Trophoblast cell (in vitro differentiated cells and primary cell): ENCODE measurements around the gene HES1.

Experiments
- DNase-seq, 2 donors: peaks; one replicate each; pipeline ENCODE4 v3.0.0-alpha.2; 2016
- H2AFZ ChIP-seq: 2 replicates; pipeline ENCODE4 v1.6.1; 2013; ENCODE audit warnings: low read length, moderate library complexity, mild to moderate bottlenecking; ENCODE audit not compliant: insufficient read depth, poor library complexity
- H2AK5ac ChIP-seq: 2 replicates; pipeline ENCODE4 v1.6.1; 2013; ENCODE audit warnings: mild to moderate bottlenecking, low read length
- H2BK120ac ChIP-seq: 2 replicates; pipeline ENCODE4 v1.6.1; 2013; ENCODE audit warnings: low read length, mild to moderate bottlenecking, moderate library complexity; ENCODE audit not compliant: insufficient read depth, poor library complexity
- H2BK12ac ChIP-seq: 2 replicates; pipeline ENCODE4 v1.6.1; 2013; ENCODE audit warnings: mild to moderate bottlenecking, low read length, moderate library complexity
- H2BK5ac ChIP-seq: 2 replicates; pipeline ENCODE4 v1.6.1; 2013; ENCODE audit warnings: low read length, low read depth, moderate library complexity, mild to moderate bottlenecking; ENCODE audit not compliant: poor library complexity
- H3K14ac ChIP-seq: 2 replicates; pipeline ENCODE4 v1.6.1; 2013; ENCODE audit warnings: mild to moderate bottlenecking, low read length
- H3K18ac ChIP-seq: 2 replicates; pipeline ENCODE4 v1.6.1; 2013; ENCODE audit warnings: mild to moderate bottlenecking, low read length
- H3K23ac ChIP-seq: 2 replicates; pipeline ENCODE4 v1.6.1; 2013; ENCODE audit warnings: low read length
- H3K27ac ChIP-seq: 2 replicates; pipeline ENCODE4 v1.5.1; 2013; ENCODE audit warnings: low read depth, mild to moderate bottlenecking, inconsistent platforms, low read length, moderate library complexity
- H3K27me3 ChIP-seq: 2 replicates; pipeline ENCODE4 v1.6.1; 2013; ENCODE audit warnings: inconsistent platforms, mild to moderate bottlenecking, low read length, moderate library complexity; ENCODE audit not compliant: insufficient read depth
- H3K36me3 ChIP-seq, 2 experiments: 1 replicate in 1 of 2; 2 replicates in 1 of 2; pipeline ENCODE4 v1.6.1; 2013; ENCODE audit warnings: low read length in 2 of 2, mild to moderate bottlenecking in 2 of 2, moderate library complexity in 1 of 2; ENCODE audit not compliant: insufficient read depth in 2 of 2, control insufficient read depth in 1 of 2
- H3K4ac ChIP-seq: 2 replicates; pipeline ENCODE4 v1.6.1; 2013; ENCODE audit warnings: low read depth, mild to moderate bottlenecking, low read length, moderate library complexity
- H3K4me1 ChIP-seq, 2 experiments: 1 replicate in 1 of 2; 2 replicates in 1 of 2; pipeline ENCODE4 v1.6.1; 2013; ENCODE audit warnings: low read length in 2 of 2, mild to moderate bottlenecking in 2 of 2, moderate library complexity in 1 of 2; ENCODE audit not compliant: insufficient read depth in 2 of 2, control insufficient read depth in 1 of 2
- H3K4me2 ChIP-seq: 2 replicates; pipeline ENCODE4 v1.6.1; 2013; ENCODE audit warnings: inconsistent platforms, mild to moderate bottlenecking, low read length, moderate library complexity
- H3K4me3 ChIP-seq: 2 replicates; pipeline ENCODE4 v1.5.1; 2013; ENCODE audit warnings: mild to moderate bottlenecking, low read depth, low read length, inconsistent platforms
- H3K79me1 ChIP-seq: one replicate; pipeline ENCODE4 v1.6.1; 2013; ENCODE audit warnings: low read length
- H3K79me2 ChIP-seq: 2 replicates; pipeline ENCODE4 v1.6.1; 2013; ENCODE audit warnings: low read length, mild to moderate bottlenecking; ENCODE audit not compliant: control insufficient read depth, insufficient read depth, poor library complexity
- H3K9ac ChIP-seq: 2 replicates; pipeline ENCODE4 v1.6.1; 2013; ENCODE audit warnings: mild to moderate bottlenecking, low read length
- H3K9me3 ChIP-seq: 2 replicates; pipeline ENCODE4 v1.6.1; 2013; ENCODE audit warnings: low read depth, mild to moderate bottlenecking, control low read depth, inconsistent platforms, low read length; ENCODE audit not compliant: insufficient read depth
- H4K12ac ChIP-seq: 2 replicates; pipeline ENCODE4 v1.6.1; 2013; ENCODE audit warnings: low read depth, mild to moderate bottlenecking, low read length, moderate library complexity
- H4K8ac ChIP-seq: 2 replicates; pipeline ENCODE4 v1.6.1; 2013; ENCODE audit warnings: low read depth, mild to moderate bottlenecking, low read length, moderate library complexity
- H4K91ac ChIP-seq: one replicate; pipeline ENCODE4 v1.6.1; 2013; ENCODE audit warnings: low read depth, mild to moderate bottlenecking, low read length, moderate library complexity
- WGBS: extraction: QIAGEN DNeasy Blood & Tissue Kit; methylation state at CpG from one replicate; pipeline ENCODE4 v1.1.7; 2013; ENCODE audit warnings: missing lambda C conversion rate; ENCODE audit not compliant: insufficient read length, insufficient coverage; ENCODE audit errors: extremely low coverage; 5-methylcytosine and 5-hydroxymethylcytosine counted together

Gene HES1

DNA sequence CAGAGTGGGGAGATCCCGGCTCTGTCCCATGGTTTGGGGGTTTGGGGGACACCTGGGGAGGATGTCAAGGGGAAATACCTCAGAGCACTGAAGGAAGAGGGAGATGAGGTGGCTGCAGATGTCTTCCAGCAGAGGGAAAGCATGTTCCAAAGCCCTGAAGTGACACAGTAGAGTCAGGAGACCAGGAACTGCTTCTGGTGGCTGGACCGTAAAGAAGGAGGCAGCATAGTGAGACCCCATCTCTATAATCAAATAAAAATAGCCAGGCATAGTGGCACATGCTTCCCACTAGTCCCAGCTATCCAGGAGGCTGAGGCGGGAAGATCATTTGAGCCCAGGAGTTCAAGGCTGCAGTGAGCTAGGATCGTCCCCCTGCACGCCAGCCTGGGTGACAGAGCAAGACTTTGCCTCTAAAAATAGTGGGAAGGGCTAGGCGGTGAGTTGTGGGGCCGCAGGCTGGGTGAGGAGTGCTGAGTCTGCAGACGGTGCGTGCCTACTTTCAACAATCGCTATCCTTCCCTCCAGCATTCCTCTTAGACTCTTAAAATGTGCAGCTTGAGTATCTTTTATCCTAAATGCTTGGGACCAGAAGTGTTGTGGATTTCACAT is 26.2 kb downstream of the HES1 start:
- no peaks in the 10 kb centered on the region for H3K79me2 ChIP-seq
- H2BK5ac ChIP-seq: no peak overlapping the region
- H3K9ac ChIP-seq: no peak overlapping the region
- no CpG with 5 or more reads among the region's 10 CpGs for WGBS
- H2AFZ ChIP-seq: no peak overlapping the region
- H3K4me1 ChIP-seq: peaks cover 0 to 2% of the 10 kb centered on the region in 2 experiments
- no peaks in the 10 kb centered on the region for H3K36me3 ChIP-seq
- no peak overlapping the region for H2BK120ac ChIP-seq
- no peak for DNase-seq
- H3K23ac ChIP-seq: no peak overlapping the region
- H3K14ac ChIP-seq: no peak overlapping the region
- H3K9me3 ChIP-seq: no peaks in the 10 kb centered on the region
- H3K27me3 ChIP-seq: no peaks in the 10 kb centered on the region
- no peak overlapping the region for H2AK5ac ChIP-seq
- H3K4me3 ChIP-seq: no peak overlapping the region
- no peak overlapping the region for H3K27ac ChIP-seq
- no peak overlapping the region for H4K8ac ChIP-seq
- H2BK12ac ChIP-seq: no peak overlapping the region
- H4K12ac ChIP-seq: no peak overlapping the region
- peaks cover 3% of the 10 kb centered on the region for H3K79me1 ChIP-seq
- H3K4me2 ChIP-seq: no peak overlapping the region
- H4K91ac ChIP-seq: no peak overlapping the region
- H3K4ac ChIP-seq: no peak overlapping the region
- H3K18ac ChIP-seq: no peak overlapping the region

DNA sequence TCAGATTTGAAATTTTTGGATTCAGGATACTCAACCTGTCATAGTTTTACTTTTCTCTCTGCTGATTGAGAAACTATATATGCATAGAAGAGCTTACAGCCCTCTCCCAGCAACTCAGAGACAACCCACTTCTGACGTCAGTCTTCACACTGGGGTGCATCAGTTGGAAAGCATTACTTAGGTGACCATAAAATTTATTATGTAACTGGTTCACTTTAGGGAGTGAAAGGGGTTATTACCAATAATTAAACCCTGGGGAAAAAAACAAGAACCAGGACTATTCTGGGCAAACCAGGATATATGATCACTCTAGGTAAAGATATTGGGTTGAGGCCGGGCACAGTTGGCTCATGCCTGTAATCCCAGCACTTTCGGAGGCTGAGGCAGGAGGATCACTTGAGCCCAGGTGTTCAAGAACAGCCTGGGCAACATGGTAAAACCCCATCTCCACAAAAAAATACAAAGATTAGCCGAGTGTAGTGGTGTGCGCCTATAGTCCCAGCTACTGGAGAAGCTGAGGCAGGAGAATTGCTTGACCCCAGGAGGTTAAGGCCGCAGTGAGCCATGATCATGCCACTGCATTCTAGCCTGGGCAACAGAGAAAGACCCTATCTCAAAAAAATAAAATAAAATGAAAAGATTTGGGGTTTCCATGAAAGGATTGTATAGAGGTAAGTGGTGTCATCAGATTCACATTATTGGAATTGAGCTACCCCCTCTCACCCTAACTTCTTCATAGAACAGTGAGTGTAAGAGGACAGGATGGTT is 27.1 kb downstream of the HES1 start:
- no CpG with 5 or more reads among the region's 6 CpGs for whole genome bisulfite sequencing
- no peak for DNase-seq
- Histone ChIP-seq H3K4me2 (no peak overlapping the region), H3K23ac (no peak overlapping the region), H4K91ac (no peak overlapping the region), H2AFZ (no peak overlapping the region), H4K12ac (no peak overlapping the region), H3K4me1 (peaks cover 0 to 2% of the 10 kb centered on the region in 2 experiments), H2AK5ac (no peak overlapping the region), H3K36me3 (no peaks in the 10 kb centered on the region), H3K9me3 (no peaks in the 10 kb centered on the region), H3K18ac (no peak overlapping the region), H3K14ac (no peak overlapping the region), H3K27ac (no peak overlapping the region), H3K4me3 (no peak overlapping the region), H3K9ac (no peak overlapping the region), H2BK5ac (no peak overlapping the region), H3K27me3 (no peaks in the 10 kb centered on the region), H4K8ac (no peak overlapping the region), H2BK120ac (no peak overlapping the region), H3K79me1 (peaks cover 3% of the 10 kb centered on the region), H3K4ac (no peak overlapping the region), H3K79me2 (no peaks in the 10 kb centered on the region), H2BK12ac (no peak overlapping the region)

DNA sequence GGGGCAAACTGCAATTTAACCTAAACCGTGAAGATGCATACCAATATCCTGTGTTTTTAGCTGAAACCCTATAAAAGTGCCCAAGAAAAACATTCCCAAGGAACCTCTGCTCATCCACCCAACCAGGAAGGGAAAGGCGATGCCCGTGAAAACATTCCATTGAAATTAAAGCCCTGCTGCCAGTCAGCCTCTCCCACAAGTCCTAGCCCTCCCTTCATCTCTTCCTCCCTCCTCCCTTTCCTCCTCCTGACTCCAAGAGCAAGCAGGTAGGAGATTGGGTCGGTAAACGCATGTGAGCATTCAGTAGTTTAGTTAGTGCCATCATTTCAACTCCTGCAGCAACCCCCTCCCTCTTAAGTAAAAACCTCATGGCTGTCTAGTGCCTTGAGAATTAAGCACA is 27.7 kb downstream of the HES1 start:
- Histone ChIP-seq H2BK120ac (no peak overlapping the region), H4K91ac (no peak overlapping the region)
- WGBS: no CpG with 5 or more reads among the region's 5 CpGs

DNA sequence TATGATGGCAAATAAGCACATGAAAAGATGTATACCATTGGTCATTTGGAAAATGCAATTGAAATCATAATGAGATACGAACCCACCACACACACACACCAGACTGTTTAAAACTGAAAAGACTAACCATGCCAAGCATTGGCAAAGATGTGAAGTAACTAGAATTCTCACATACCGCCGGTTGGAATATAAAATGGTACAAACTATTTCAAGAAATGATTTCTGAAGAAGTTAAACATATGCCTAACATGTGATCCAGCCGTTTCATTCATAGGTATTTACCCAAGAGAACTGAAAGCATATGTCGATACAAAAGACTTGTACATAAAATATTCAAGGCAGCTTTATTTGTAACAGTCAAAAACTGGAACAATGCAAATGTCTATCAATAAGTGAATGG is 28.9 kb downstream of the HES1 start:
- no CpG with 5 or more reads among the region's 5 CpGs for WGBS
- Histone ChIP-seq H3K36me3 (no peaks in the 10 kb centered on the region), H2AK5ac (no peak overlapping the region)

More for the DNA sequence above, 27.7 kb downstream of the HES1 start:
- Histone ChIP-seq H3K23ac (no peak overlapping the region), H2BK5ac (no peak overlapping the region), H2BK12ac (no peak overlapping the region), H3K36me3 (no peaks in the 10 kb centered on the region), H3K9ac (no peak overlapping the region), H3K79me1 (peaks cover 3% of the 10 kb centered on the region), H3K27ac (no peak overlapping the region), H3K4me2 (no peak overlapping the region), H3K4me1 (peaks cover 0 to 2% of the 10 kb centered on the region in 2 experiments), H3K79me2 (no peaks in the 10 kb centered on the region), H3K4ac (no peak overlapping the region), H3K27me3 (no peaks in the 10 kb centered on the region), H4K12ac (no peak overlapping the region), H4K8ac (no peak overlapping the region), H3K14ac (no peak overlapping the region), H3K18ac (no peak overlapping the region), H2AFZ (no peak overlapping the region), H3K4me3 (no peak overlapping the region), H3K9me3 (no peaks in the 10 kb centered on the region), H2AK5ac (no peak overlapping the region)
- DNase-seq: no peak

More for the DNA sequence above, 28.9 kb downstream of the HES1 start:
- H3K4me2 ChIP-seq: no peak overlapping the region
- H3K27ac ChIP-seq: no peak overlapping the region
- no peak overlapping the region for H2BK5ac ChIP-seq
- H3K14ac ChIP-seq: no peak overlapping the region
- no peak overlapping the region for H3K23ac ChIP-seq
- no peaks in the 10 kb centered on the region for H3K79me2 ChIP-seq
- H2AFZ ChIP-seq: no peak overlapping the region
- no peak overlapping the region for H4K8ac ChIP-seq
- no peaks in the 10 kb centered on the region for H3K27me3 ChIP-seq
- H3K4ac ChIP-seq: no peak overlapping the region
- no peaks in the 10 kb centered on the region for H3K9me3 ChIP-seq
- no peak overlapping the region for H2BK120ac ChIP-seq
- H3K9ac ChIP-seq: no peak overlapping the region
- H3K4me3 ChIP-seq: no peak overlapping the region
- H4K12ac ChIP-seq: no peak overlapping the region
- no peak overlapping the region for H2BK12ac ChIP-seq
- no peak overlapping the region for H4K91ac ChIP-seq
- no peak overlapping the region for H3K18ac ChIP-seq
- no peak for DNase-seq
- peaks cover 0 to 2% of the 10 kb centered on the region in 2 experiments for H3K4me1 ChIP-seq
- H3K79me1 ChIP-seq: peaks cover 3% of the 10 kb centered on the region
